HepG2 (cell line): ENCODE results near the gene NOM1.

Experiments
- POLR2A ChIP-seq, 2 experiments: IDR thresholded peaks; 2 replicates each; pipeline ENCODE4 v1.6.1; 2011; ENCODE audit warnings: low read depth in 2 of 2, low read length in 2 of 2, mild to moderate bottlenecking in 1 of 2, moderate library complexity in 1 of 2; ENCODE audit not compliant: insufficient read depth in 1 of 2
- TCF7 ChIP-seq: sonication (generic); IDR thresholded peaks from 2 replicates; pipeline ENCODE4 v1.6.1; 2016; ENCODE audit warnings: antibody characterized with exemption, low read depth
- TCF7L2 ChIP-seq: IDR thresholded peaks from 2 replicates; pipeline ENCODE4 v1.6.1; 2011; ENCODE audit warnings: mild to moderate bottlenecking, low read depth, low read length, moderate library complexity
- ZNF12 ChIP-seq: sonication (generic); formaldehyde crosslinking; IDR thresholded peaks from 2 replicates; pipeline ENCODE4 v1.5.0; 2020; ENCODE audit warnings: missing genetic modification reagents
- ZNF780A ChIP-seq: sonication (generic); formaldehyde crosslinking; IDR thresholded peaks from 2 replicates; pipeline ENCODE4 v1.8.0; 2022; ENCODE audit warnings: mild to moderate bottlenecking, missing genetic modification reagents, moderate library complexity
- TF ChIP-seq, protein P1 (sequence below): sonication (generic); formaldehyde crosslinking; IDR thresholded peaks from 2 replicates; pipeline ENCODE4 v1.4.0; 2020; ENCODE audit warnings: mild to moderate bottlenecking, missing genetic modification reagents
- TF ChIP-seq, protein P2 (sequence below): sonication (generic); formaldehyde crosslinking; IDR thresholded peaks from 2 replicates; pipeline ENCODE4 v1.4.0; 2020; ENCODE audit warnings: missing genetic modification reagents
- TF ChIP-seq, protein P3 (sequence below): sonication (generic); formaldehyde crosslinking; IDR thresholded peaks from 2 replicates; pipeline ENCODE4 v1.8.0; 2022; ENCODE audit warnings: mild to moderate bottlenecking, missing genetic modification reagents, moderate library complexity
- TF ChIP-seq, protein P4 (sequence below): sonication (generic); formaldehyde crosslinking; IDR thresholded peaks from 2 replicates; pipeline ENCODE4 v1.5.0; 2020; ENCODE audit warnings: mild to moderate bottlenecking, missing genetic modification reagents, moderate library complexity
- TF ChIP-seq, protein P5 (sequence below): sonication (generic); formaldehyde crosslinking; IDR thresholded peaks from 2 replicates; pipeline ENCODE4 v1.8.1; 2023; ENCODE audit warnings: mild to moderate bottlenecking, inconsistent platforms, moderate library complexity, missing genetic modification reagents, borderline replicate concordance
- TF ChIP-seq, protein P6 (sequence below): sonication (generic); formaldehyde crosslinking; conservative IDR thresholded peaks from 2 replicates; pipeline ENCODE4 v1.8.0; 2022; ENCODE audit warnings: low read depth, missing genetic modification reagents
- TF ChIP-seq, protein P7 (sequence below): sonication (generic); formaldehyde crosslinking; conservative IDR thresholded peaks from 2 replicates; pipeline ENCODE4 v1.4.0; 2020; ENCODE audit warnings: missing genetic modification reagents

DNA sequence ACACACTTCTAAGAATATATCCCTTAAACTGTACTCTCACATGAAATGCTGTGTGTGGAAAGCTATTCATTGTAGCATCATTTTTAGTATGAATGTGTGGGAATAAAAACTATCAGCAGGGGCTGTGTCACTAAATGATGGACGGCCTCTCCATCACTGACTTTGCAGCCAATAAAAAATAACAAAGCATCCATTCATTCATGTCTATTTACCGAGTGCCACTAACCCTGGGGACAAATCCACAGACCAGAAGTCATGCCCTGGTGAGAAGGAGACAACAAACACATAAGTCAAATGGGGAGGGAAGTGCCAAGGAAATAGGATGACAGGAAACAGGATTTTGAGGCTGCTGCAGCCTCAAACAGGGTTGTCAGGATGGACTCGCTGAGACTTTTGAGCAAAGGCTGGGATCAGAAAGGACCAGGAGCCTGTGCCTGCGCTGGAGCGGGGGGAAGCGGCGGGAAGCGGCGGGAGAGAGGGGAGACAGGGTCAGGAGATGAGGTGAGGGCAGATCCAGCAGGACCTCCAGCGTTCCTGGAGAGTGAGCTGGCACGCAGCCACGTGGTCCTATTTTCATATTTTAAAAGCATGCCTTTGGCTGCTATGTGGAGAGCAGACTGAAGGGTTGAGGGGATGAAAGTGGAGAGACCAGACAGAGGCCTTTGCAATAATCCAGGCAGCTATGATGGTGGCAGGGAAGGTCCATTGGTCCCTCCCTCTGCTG is 2.2 kb upstream of the NOM1 start:
- TF ChIP-seq ZNF780A (CRISPR knock-in tag) = no peak
- TF ChIP-seq, protein P1, sequence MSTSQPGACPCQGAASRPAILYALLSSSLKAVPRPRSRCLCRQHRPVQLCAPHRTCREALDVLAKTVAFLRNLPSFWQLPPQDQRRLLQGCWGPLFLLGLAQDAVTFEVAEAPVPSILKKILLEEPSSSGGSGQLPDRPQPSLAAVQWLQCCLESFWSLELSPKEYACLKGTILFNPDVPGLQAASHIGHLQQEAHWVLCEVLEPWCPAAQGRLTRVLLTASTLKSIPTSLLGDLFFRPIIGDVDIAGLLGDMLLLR (CRISPR knock-in tag) = no peak
- TF ChIP-seq TCF7 = no peak
- TF ChIP-seq, protein P2, sequence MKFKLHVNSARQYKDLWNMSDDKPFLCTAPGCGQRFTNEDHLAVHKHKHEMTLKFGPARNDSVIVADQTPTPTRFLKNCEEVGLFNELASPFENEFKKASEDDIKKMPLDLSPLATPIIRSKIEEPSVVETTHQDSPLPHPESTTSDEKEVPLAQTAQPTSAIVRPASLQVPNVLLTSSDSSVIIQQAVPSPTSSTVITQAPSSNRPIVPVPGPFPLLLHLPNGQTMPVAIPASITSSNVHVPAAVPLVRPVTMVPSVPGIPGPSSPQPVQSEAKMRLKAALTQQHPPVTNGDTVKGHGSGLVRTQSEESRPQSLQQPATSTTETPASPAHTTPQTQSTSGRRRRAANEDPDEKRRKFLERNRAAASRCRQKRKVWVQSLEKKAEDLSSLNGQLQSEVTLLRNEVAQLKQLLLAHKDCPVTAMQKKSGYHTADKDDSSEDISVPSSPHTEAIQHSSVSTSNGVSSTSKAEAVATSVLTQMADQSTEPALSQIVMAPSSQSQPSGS = no peak
- TF ChIP-seq, protein P3, sequence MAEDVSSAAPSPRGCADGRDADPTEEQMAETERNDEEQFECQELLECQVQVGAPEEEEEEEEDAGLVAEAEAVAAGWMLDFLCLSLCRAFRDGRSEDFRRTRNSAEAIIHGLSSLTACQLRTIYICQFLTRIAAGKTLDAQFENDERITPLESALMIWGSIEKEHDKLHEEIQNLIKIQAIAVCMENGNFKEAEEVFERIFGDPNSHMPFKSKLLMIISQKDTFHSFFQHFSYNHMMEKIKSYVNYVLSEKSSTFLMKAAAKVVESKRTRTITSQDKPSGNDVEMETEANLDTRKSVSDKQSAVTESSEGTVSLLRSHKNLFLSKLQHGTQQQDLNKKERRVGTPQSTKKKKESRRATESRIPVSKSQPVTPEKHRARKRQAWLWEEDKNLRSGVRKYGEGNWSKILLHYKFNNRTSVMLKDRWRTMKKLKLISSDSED (CRISPR knock-in tag) = no peak
- TF ChIP-seq, protein P4, sequence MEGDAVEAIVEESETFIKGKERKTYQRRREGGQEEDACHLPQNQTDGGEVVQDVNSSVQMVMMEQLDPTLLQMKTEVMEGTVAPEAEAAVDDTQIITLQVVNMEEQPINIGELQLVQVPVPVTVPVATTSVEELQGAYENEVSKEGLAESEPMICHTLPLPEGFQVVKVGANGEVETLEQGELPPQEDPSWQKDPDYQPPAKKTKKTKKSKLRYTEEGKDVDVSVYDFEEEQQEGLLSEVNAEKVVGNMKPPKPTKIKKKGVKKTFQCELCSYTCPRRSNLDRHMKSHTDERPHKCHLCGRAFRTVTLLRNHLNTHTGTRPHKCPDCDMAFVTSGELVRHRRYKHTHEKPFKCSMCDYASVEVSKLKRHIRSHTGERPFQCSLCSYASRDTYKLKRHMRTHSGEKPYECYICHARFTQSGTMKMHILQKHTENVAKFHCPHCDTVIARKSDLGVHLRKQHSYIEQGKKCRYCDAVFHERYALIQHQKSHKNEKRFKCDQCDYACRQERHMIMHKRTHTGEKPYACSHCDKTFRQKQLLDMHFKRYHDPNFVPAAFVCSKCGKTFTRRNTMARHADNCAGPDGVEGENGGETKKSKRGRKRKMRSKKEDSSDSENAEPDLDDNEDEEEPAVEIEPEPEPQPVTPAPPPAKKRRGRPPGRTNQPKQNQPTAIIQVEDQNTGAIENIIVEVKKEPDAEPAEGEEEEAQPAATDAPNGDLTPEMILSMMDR (CRISPR knock-in tag) = no peak
- TF ChIP-seq, protein P5, sequence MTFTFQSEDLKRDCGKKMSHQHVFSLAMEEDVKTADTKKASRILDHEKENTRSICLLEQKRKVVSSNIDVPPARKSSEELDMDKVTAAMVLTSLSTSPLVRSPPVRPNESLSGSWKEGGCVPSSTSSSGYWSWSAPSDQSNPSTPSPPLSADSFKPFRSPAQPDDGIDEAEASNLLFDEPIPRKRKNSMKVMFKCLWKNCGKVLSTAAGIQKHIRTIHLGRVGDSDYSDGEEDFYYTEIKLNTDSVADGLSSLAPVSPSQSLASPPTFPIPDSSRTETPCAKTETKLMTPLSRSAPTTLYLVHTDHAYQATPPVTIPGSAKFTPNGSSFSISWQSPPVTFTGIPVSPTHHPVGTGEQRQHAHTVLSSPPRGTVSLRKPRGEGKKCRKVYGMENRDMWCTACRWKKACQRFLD (CRISPR knock-in tag) = no peak
- TF ChIP-seq POLR2A (IDR thresholded peaks at IDR 0.05; ENCODE audit: insufficient read depth in 1 of 2, low read depth in 2 of 2, low read length in 2 of 2) = no peak
- TF ChIP-seq ZNF12 (CRISPR knock-in tag) = no peak
- TF ChIP-seq, protein P6, sequence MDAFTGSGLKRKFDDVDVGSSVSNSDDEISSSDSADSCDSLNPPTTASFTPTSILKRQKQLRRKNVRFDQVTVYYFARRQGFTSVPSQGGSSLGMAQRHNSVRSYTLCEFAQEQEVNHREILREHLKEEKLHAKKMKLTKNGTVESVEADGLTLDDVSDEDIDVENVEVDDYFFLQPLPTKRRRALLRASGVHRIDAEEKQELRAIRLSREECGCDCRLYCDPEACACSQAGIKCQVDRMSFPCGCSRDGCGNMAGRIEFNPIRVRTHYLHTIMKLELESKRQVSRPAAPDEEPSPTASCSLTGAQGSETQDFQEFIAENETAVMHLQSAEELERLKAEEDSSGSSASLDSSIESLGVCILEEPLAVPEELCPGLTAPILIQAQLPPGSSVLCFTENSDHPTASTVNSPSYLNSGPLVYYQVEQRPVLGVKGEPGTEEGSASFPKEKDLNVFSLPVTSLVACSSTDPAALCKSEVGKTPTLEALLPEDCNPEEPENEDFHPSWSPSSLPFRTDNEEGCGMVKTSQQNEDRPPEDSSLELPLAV (CRISPR knock-in tag) = no peak
- TF ChIP-seq TCF7L2 = no peak
- TF ChIP-seq, protein P7, sequence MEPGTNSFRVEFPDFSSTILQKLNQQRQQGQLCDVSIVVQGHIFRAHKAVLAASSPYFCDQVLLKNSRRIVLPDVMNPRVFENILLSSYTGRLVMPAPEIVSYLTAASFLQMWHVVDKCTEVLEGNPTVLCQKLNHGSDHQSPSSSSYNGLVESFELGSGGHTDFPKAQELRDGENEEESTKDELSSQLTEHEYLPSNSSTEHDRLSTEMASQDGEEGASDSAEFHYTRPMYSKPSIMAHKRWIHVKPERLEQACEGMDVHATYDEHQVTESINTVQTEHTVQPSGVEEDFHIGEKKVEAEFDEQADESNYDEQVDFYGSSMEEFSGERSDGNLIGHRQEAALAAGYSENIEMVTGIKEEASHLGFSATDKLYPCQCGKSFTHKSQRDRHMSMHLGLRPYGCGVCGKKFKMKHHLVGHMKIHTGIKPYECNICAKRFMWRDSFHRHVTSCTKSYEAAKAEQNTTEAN = no peak
